Breast epithelium (tissue), 3 donors: ENCODE data around the gene VEZF1.

Source experiments
- CTCF ChIP-seq, 3 donors: fragments of 450-650 bp; IDR thresholded peaks; one replicate each; pipeline ENCODE4 v1.5.1; 2016 to 2017; ENCODE audit warnings: antibody characterized with exemption in 3 of 3, mild to moderate bottlenecking in 3 of 3, moderate library complexity in 3 of 3
- POLR2A ChIP-seq: fragments of 450-650 bp; IDR thresholded peaks from one replicate; pipeline ENCODE4 v1.6.1; 2016; ENCODE audit warnings: antibody characterized with exemption, mild to moderate bottlenecking, moderate library complexity

DNA sequence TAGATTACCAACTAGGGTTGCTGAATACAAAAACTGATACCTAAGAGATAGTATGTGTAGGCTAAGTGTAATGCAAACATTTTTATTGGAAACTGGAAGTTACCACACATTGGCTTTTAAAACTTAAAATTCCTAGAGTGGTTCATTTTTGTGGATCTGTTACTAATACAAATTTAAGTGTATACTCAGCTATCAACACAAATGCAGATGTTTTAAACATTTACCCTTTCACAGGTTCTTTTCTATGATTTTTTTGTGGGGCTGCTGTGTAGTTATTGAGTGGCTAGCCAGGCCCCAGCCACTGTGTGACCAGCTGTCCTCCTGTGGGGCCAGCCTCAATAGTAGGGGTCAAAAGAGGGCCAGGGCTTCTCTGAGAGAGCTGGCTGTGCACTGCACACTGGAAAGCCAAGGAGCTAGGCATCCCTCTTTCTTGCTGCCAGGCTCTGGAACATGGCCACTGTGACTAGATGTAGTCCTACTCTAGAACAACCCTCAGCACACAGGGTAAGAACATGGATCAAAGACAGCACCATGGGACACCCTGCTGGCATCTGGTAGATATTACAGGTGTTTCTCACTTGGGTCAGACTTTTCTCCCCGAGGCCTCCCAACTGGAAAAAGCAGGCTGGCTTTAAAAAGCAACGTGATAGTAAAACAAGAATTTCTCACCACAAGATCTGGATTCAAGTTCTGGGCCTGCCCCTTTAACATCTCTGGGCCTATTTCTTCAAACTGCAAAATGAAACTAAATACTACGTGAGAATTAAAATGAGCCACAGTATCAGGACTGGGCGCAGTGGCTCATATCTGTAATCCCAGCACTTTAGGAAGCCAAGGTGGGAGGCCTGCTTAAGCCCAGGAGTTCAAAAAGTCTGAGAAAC is 7.3 kb upstream of the VEZF1 start:
- TF ChIP-seq CTCF (IDR thresholded peaks at IDR 0.05) (peak; percentile 56 to 82 (median 82)), POLR2A (no peak)
